Stimulated activated CD4-positive, alpha-beta T cell treated with anti-CD3 and anti-CD28 coated beads, TNF-alpha, amount 100 ng/mL, for 48 hours (primary cell): ENCODE measurements around the gene TSHZ2.

Source experiments
- DNase-seq, 3 donors: peaks; one replicate each; pipeline ENCODE4 v3.0.0-alpha.2; 2020; ENCODE audit warnings: low read depth in 3 of 3

TSHZ2 gene

GRCh38 chr20:53027089-53027488 lies 54.9 kb downstream of the TSHZ2 start:
- DNase-seq, result no peak

- DNase-seq, result peak in 2 of 3 donors; percentile 28 to 40
These were observed 56.3 kb downstream of the TSHZ2 start for GRCh38 chr20:53028337-53029007.

- DNase-seq, result no peak
These were observed 57.9 kb downstream of the TSHZ2 start for GRCh38 chr20:53030061-53030460.

- DNase-seq, result no peak
These were observed 59.9 kb downstream of the TSHZ2 start for GRCh38 chr20:53032046-53032445.

- DNase-seq, result no peak
These were observed 60.3 kb downstream of the TSHZ2 start for GRCh38 chr20:53032478-53032932.

- DNase-seq, result no peak
These were observed 61.0 kb downstream of the TSHZ2 start for GRCh38 chr20:53033176-53033575.

GRCh38 chr20:53034899-53035298 lies 62.7 kb downstream of the TSHZ2 start:
- DNase-seq, result no peak

GRCh38 chr20:53036992-53037391 lies 64.8 kb downstream of the TSHZ2 start:
- DNase-seq, result no peak

- no peak for DNase-seq
These were observed 65.5 kb downstream of the TSHZ2 start for GRCh38 chr20:53037621-53038020.

- DNase-seq, result no peak
These were observed 66.1 kb downstream of the TSHZ2 start for GRCh38 chr20:53038299-53038698.

GRCh38 chr20:53040693-53041589 lies 68.8 kb downstream of the TSHZ2 start:
- DNase-seq, result no peak

- DNase-seq, result no peak
These were observed 70.4 kb downstream of the TSHZ2 start for GRCh38 chr20:53042521-53042920.

GRCh38 chr20:53044296-53044695 lies 72.1 kb downstream of the TSHZ2 start:
- DNase-seq, result no peak

- no peak for DNase-seq
These were observed 73.8 kb downstream of the TSHZ2 start for GRCh38 chr20:53045941-53046340.

GRCh38 chr20:53047203-53047602 lies 75.0 kb downstream of the TSHZ2 start:
- DNase-seq, result no peak

- no peak for DNase-seq
These were observed 76.2 kb downstream of the TSHZ2 start for GRCh38 chr20:53048387-53048786.

- DNase-seq, result no peak
These were observed 78.2 kb downstream of the TSHZ2 start for GRCh38 chr20:53050338-53050737.

- DNase-seq, result no peak
These were observed 80.2 kb downstream of the TSHZ2 start for GRCh38 chr20:53052380-53052779.

GRCh38 chr20:53053595-53053994 lies 81.4 kb downstream of the TSHZ2 start:
- DNase-seq, result no peak

GRCh38 chr20:53055367-53056067 lies 83.4 kb downstream of the TSHZ2 start:
- DNase-seq, result no peak

- no peak for DNase-seq
These were observed 85.4 kb downstream of the TSHZ2 start for GRCh38 chr20:53057579-53057978.

- DNase-seq, result no peak
These were observed 87.7 kb downstream of the TSHZ2 start for GRCh38 chr20:53059848-53060247.
